Activated naive CD8-positive, alpha-beta T cell treated with anti-CD3 and anti-CD28 coated beads, Interleukin-2, amount 10 ng/mL, durations not matched to agents 7 days and 5 days (primary cell): ENCODE measurements around the gene ROBO1. TPM values are rescaled to one million over a fixed set of nuclear protein-coding genes. Genes with fewer than 3 reads are reported as not detected.
"Not testable (repeated sequence)": the region's sequence is repeated elsewhere in the genome, so short reads cannot be mapped to it uniquely, and the experiment has no call there.

Source experiments
- ATAC-seq: fragments of 150-1000 bp; cut with Tn5 transposase; one replicate; pipeline ENCODE4 v1.10.0; 2021; ENCODE audit warnings: low read depth, moderate library complexity
- POLR2A ChIA-PET: fragments of 350-600 bp; sonication (Branson Sonifier 250); formaldehyde crosslinking; loops from one replicate; lab custom pipeline; 2021; ENCODE audit warnings: antibody characterized with exemption; lab: Charles Lee
- DNase-seq: peaks from one replicate; pipeline ENCODE4 v3.0.0; 2021
- H3K27ac Mint-ChIP-seq: one replicate; pipeline ENCODE4 v1.8.0; 2022; ENCODE audit warnings: mild to moderate bottlenecking, mixed read lengths
- H3K27me3 Mint-ChIP-seq: one replicate; pipeline ENCODE4 v1.8.0; 2022; ENCODE audit warnings: mild to moderate bottlenecking, moderate library complexity, mixed read lengths
- H3K36me3 Mint-ChIP-seq: one replicate; pipeline ENCODE4 v1.8.0; 2021; ENCODE audit warnings: mild to moderate bottlenecking, mixed read lengths
- H3K4me1 Mint-ChIP-seq: one replicate; pipeline ENCODE4 v1.8.0; 2021; ENCODE audit warnings: mixed read lengths
- H3K4me3 Mint-ChIP-seq: one replicate; pipeline ENCODE4 v1.8.0; 2022; ENCODE audit warnings: mild to moderate bottlenecking, moderate library complexity, mixed read lengths
- H3K9me3 Mint-ChIP-seq: one replicate; pipeline ENCODE4 v1.8.0; 2021; ENCODE audit warnings: mixed read lengths
- total RNA-seq, 2 experiments: library from RNA; stranded (reverse); gene quantifications; one replicate each; pipeline ENCODE4 v1.2.3, GENCODE V29; 2021

ROBO1 gene
- total RNA-seq, result 1 to 10 TPM; 5.3 to 5.4 TPM

DNA sequence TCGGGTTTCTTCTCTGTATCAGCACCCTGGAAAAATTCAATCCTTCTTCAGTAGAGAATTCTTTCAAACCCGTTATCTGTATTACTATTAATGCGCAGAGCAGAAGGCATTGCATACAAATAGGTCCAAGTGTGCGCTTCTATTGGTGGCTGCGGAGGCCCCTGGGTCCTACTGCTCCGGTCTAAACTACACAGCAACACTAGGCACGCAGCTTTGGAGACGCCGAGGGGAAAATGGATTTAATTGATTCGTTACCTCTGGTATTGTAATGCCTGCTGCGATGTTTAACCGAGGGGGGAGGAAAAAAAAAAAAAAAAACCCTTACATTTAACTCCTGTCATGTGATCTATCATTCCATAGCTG is at the start of gene ROBO1:
ROBO1 (minus strand) TSS at position 94 of the 363 bp plus-strand sequence.
- POLR2A ChIA-PET, result no interaction called here
- Mint-ChIP-seq H3K9me3 (peaks cover 1% of the 10 kb centered on the region), H3K4me3 (no peak within 1 kb of the TSS), H3K27ac (no peak within 1 kb of the TSS), H3K36me3 (no peaks in the 10 kb centered on the region), H3K4me1 (no peaks in the 10 kb centered on the region), H3K27me3 (peaks cover 9% of the 10 kb centered on the region)
- DNase-seq (no peak), ATAC-seq (no peak)

DNA sequence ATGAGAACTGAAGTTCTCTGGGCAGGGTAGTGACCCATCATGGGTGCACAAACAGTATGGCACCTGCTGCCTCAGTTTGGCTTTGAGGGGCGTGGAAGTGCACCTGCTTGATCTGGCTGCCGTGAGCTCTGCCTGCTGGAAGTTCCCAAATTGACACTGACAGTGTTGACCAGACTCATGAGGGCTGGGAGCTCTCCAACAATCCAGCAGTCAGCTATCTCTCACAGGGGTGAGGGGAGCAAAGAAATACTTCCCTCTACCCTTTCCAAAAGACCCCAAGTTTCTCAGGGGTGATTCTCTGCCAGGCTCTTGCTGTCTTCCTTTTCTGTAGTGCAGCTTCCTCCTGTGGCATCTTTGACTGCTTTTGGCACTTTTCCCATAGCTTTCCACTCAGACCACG is 49.4 kb upstream of the ROBO1 start:
- H3K27me3 Mint-ChIP-seq, result no peaks in the 10 kb centered on the region
- POLR2A ChIA-PET, result no interaction called here
- no peaks in the 10 kb centered on the region for H3K36me3 Mint-ChIP-seq
- no peak for ATAC-seq
- H3K4me3 Mint-ChIP-seq, result no peak overlapping the region
- no peaks in the 10 kb centered on the region for H3K4me1 Mint-ChIP-seq
- no peak overlapping the region for H3K27ac Mint-ChIP-seq
- no peak for DNase-seq
- H3K9me3 Mint-ChIP-seq, result peaks cover 12% of the 10 kb centered on the region

DNA sequence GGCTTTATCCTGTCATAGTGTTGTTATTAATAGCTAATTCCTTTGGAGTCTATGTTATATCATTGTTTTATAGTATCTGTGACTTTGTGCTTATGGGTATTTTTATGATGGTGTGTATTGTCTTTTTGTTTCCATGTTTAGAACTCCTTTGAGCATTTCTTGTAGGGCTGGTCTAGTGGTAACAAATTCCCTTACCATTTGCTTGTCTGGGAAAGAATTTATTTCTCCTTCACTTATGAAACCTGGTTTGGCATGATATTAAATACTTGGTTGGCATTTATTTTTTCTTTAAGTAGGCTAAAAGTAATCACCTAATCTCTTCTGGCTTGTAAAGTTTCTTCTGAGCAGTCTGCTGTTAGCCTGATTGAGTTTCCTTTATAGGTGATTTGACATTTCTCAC is 47.7 kb upstream of the ROBO1 start:
- H3K4me1 Mint-ChIP-seq, result no peaks in the 10 kb centered on the region
- no peak for ATAC-seq
- DNase-seq, result no peak
- H3K4me3 Mint-ChIP-seq, result no peak overlapping the region
- H3K36me3 Mint-ChIP-seq, result no peaks in the 10 kb centered on the region
- no peaks in the 10 kb centered on the region for H3K27me3 Mint-ChIP-seq
- POLR2A ChIA-PET, result no interaction called here
- H3K9me3 Mint-ChIP-seq, result peaks cover 10% of the 10 kb centered on the region
- H3K27ac Mint-ChIP-seq, result no peak overlapping the region

DNA sequence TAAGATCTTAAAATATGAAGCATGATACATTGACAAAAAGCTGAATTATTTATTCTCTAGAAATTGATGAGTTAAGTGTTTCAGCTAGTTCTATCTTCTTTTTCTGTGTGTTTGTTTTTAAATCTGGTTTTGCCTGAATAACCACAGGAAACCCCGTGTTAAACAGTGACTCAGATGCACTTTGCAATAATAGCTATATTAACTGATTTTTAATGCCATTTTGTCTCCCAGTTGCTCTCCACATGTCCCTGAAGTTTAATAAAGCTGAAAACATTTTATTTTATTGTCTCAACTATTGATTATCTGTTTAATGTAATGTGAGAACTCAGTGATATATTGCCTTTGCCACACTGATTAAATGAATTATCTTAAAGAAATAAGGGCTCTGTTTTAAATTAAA is 42.8 kb upstream of the ROBO1 start:
- no peak for DNase-seq
- Mint-ChIP-seq H3K36me3 (no peaks in the 10 kb centered on the region), H3K27ac (no peak overlapping the region), H3K4me1 (no peaks in the 10 kb centered on the region), H3K27me3 (no peaks in the 10 kb centered on the region), H3K9me3 (peaks cover 5% of the 10 kb centered on the region), H3K4me3 (no peak overlapping the region)
- no peak for ATAC-seq
- POLR2A ChIA-PET, result no interaction called here

DNA sequence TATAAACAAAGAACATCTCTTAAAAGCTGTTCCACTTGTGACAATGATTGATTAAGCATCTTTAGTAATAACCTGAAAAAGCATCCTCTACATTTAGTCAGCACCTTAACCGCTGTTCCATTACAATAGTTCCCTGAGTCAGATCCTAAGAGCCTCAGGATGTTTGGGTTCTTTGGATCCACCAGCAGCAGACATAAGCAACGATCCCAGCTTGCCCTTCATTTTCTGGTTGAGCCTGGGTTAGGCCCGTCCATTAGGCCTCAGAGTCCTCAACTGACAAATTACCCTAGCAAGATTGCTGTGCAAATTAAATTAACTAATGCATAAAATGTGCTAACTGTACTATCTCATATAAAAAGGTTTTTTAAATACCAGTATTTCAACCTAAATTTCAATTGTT is 42.3 kb upstream of the ROBO1 start:
- H3K9me3 Mint-ChIP-seq, result peaks cover 3% of the 10 kb centered on the region
- POLR2A ChIA-PET, result no interaction called here
- no peaks in the 10 kb centered on the region for H3K27me3 Mint-ChIP-seq
- no peaks in the 10 kb centered on the region for H3K4me1 Mint-ChIP-seq
- H3K36me3 Mint-ChIP-seq, result no peaks in the 10 kb centered on the region
- no peak overlapping the region for H3K4me3 Mint-ChIP-seq
- DNase-seq, result no peak
- no peak overlapping the region for H3K27ac Mint-ChIP-seq
- ATAC-seq, result no peak

DNA sequence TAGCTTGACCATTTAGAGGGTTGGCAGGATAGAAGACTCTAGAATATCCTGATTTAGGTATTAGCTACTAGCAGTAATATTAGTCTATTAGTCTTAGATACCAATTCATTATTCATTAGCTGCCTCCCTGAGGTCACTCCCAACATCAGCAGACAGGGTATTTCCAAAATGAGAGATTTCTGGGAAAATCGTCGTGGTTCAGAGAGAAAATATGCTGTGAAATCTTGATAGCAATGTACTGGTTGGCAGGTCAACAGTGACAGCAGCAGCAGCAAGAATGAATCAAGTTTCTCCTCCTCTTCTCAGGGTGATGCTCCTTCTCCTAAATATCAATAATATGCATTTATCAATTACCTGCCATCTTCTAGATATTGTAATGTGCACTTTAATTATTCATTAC is 41.3 kb upstream of the ROBO1 start:
- Mint-ChIP-seq H3K36me3 (no peaks in the 10 kb centered on the region), H3K4me1 (no peaks in the 10 kb centered on the region), H3K27me3 (no peaks in the 10 kb centered on the region), H3K9me3 (no peaks in the 10 kb centered on the region), H3K27ac (no peak overlapping the region), H3K4me3 (no peak overlapping the region)
- ATAC-seq, result no peak
- POLR2A ChIA-PET, result no interaction called here
- DNase-seq, result no peak

DNA sequence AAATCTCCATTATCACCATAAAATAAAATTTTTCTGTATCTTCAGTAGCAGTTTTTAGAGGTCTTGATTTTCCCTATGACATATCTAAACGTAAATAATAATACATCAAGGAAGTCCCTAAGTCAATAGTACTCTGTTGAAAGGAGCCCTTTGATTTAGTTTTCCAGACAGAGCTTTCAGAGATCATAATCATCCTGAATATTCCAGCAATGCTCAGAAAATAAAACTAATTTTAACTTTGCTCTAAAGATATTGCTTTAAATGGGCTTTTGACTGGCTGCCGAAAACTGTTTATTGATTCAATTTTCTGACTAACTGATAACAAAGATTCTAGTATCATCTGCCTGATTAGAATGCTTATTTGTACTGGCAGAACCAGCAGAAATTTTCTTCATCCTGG is 40.7 kb upstream of the ROBO1 start:
- DNase-seq (no peak), ATAC-seq (no peak)
- POLR2A ChIA-PET, result no interaction called here
- Mint-ChIP-seq H3K4me3 (no peak overlapping the region), H3K4me1 (no peaks in the 10 kb centered on the region), H3K27ac (no peak overlapping the region), H3K9me3 (no peaks in the 10 kb centered on the region), H3K27me3 (no peaks in the 10 kb centered on the region), H3K36me3 (no peaks in the 10 kb centered on the region)

DNA sequence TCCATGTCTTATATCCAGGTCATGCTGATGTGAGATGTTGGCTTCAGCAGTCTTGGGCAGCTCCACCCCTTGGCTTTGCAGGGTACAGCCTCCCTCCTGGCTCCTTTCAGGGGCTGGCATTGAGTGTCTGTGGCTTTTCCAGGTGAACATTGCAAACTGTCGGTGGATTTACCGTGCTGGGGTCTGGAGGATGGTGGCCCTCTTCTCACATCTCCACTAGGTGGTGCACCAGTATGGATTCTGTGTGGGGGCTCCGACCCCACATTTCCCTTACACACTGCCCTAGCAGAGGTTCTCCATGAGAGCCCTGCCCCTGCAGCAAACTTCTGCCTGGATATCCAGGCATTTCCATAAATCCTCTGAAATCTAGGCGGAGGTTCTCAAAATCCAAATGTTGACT is 22.4 kb upstream of the ROBO1 start:
- H3K4me3 Mint-ChIP-seq, H3K4me1 Mint-ChIP-seq, ATAC-seq, H3K27me3 Mint-ChIP-seq, H3K9me3 Mint-ChIP-seq, DNase-seq, H3K36me3 Mint-ChIP-seq, H3K27ac Mint-ChIP-seq, POLR2A ChIA-PET: not testable (repeated sequence)

DNA sequence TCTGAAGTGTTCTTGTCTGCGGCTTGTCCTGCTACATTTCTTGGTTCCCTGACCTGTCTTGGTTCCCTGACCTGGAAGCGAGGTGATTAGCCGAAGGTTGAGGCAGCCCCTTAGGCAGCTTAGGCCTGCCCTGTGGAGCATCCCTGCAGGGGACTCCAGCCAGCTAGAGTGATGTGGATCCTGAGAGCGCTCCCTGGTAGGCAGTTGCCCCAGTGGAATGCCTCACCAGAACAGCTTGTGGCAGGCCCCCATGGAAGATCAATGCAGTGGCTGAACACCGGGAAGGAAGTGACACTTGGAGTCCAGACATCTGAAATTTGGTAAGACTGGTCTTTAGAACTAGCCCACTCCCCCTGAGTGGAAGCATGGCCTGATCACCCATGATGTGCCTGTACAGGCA is 5.5 kb upstream of the ROBO1 start:
- H3K9me3 Mint-ChIP-seq, result peaks cover 6% of the 10 kb centered on the region
- DNase-seq (no peak), ATAC-seq (no peak)
- POLR2A ChIA-PET, result no interaction called here
- H3K4me1 Mint-ChIP-seq, result no peaks in the 10 kb centered on the region
- H3K27ac Mint-ChIP-seq, result no peak overlapping the region
- no peaks in the 10 kb centered on the region for H3K36me3 Mint-ChIP-seq
- H3K27me3 Mint-ChIP-seq, result peaks cover 1% of the 10 kb centered on the region
- no peak overlapping the region for H3K4me3 Mint-ChIP-seq

DNA sequence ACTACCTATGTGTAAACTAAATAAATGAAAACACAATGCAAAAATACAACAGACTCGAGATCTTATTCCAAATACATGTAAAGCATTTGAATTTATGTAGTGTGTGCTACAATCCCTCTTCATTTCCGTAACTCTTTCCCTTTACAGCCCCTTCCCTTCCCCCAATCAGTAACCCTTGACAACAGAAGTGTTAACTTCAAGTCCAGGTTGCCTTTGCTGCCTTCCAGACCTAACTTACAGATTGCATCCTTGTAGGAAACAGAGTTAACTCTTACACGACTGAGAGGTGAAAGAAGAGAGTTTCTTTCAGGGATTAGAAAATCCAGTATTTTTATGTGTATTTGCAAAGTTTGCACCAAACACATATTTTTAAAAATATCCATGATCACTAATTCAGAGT is 1.4 kb upstream of the ROBO1 start:
- ATAC-seq (no peak), DNase-seq (no peak)
- no peak overlapping the region for H3K4me3 Mint-ChIP-seq
- no peaks in the 10 kb centered on the region for H3K36me3 Mint-ChIP-seq
- peaks cover 4% of the 10 kb centered on the region for H3K9me3 Mint-ChIP-seq
- no peak overlapping the region for H3K27ac Mint-ChIP-seq
- no peaks in the 10 kb centered on the region for H3K4me1 Mint-ChIP-seq
- peaks cover 9% of the 10 kb centered on the region for H3K27me3 Mint-ChIP-seq
- POLR2A ChIA-PET, result no interaction called here

DNA sequence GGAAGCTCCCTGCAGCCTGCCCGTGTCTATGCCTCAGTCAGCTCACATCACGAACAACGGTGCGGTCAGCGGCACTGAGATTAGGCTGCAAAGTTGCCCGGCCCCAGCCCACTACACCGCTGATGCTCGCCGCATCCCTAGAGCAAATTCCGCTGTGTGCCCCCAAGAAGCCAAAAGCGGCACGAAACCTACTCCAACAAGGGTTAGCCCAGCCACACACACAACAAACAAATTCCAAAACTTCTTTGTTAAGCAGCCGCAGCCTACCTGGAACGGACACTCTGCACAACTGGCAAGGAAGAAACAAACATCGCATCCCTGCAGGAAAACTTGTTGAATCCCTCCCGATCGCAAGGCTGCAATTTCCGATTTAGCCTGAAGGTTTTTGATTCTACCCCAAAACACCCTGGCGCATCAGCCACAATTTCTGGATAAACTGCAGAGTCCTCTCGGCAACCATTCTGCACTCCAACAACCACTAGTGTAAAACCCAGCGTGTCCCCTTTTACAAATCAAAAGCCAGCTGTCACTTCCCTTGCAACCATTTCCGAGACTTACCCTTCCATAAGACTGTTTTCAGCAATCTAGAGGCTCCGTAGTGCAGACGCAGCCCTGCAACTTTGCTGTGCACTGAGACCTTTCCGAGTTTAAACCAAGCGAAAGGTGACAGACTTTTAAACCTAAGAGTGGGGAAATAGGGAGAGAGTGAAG is 449 bp downstream of the ROBO1 start:
- Mint-ChIP-seq H3K27ac (no peak overlapping the region), H3K36me3 (no peaks in the 10 kb centered on the region)

DNA sequence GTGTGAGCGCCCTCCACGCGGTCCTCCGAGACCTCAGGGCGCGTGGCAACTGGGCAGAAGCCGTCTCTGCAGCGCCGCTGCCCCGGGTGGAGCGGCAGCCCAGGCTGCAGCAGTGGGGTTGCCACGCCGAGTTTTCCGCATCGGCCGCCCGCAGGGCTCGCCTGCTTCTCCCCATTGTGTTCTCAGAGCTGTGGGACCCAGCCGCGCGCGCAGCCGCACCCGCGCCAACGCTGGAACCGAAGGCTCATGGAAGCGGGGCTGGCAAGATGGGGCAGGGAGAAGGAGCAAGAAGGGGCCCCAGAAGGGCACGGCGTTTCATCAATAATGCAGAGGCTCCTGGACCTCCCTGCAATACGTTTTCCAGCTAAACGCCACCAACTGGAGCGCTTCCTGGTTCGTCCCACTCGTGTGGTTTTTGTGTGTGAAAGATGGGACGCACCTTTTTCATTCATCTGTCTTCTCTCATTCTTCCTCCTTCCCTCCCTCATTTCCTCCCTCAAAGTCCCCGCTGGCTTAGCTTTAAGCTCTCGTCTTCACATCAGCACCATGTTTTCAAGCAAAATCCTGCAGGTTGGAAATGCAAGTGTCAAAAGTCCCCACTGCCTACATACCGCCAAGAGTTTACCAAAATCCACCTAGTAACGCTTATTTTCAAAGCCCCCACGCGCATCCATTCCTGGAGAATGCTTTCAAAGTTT is 1.2 kb downstream of the ROBO1 start:
- H3K9me3 Mint-ChIP-seq, result peaks cover 1% of the 10 kb centered on the region
- H3K4me3 Mint-ChIP-seq, result no peak overlapping the region
- ATAC-seq (no peak), DNase-seq (no peak)
- peaks cover 9% of the 10 kb centered on the region for H3K27me3 Mint-ChIP-seq
- no peak overlapping the region for H3K27ac Mint-ChIP-seq
- no peaks in the 10 kb centered on the region for H3K36me3 Mint-ChIP-seq
- POLR2A ChIA-PET, result no interaction called here
- no peaks in the 10 kb centered on the region for H3K4me1 Mint-ChIP-seq

More for the DNA sequence above, 449 bp downstream of the ROBO1 start:
- POLR2A ChIA-PET, result no interaction called here
- ATAC-seq (no peak), DNase-seq (no peak)
- peaks cover 9% of the 10 kb centered on the region for H3K27me3 Mint-ChIP-seq
- H3K9me3 Mint-ChIP-seq, result peaks cover 1% of the 10 kb centered on the region
- no peaks in the 10 kb centered on the region for H3K4me1 Mint-ChIP-seq
- no peak overlapping the region for H3K4me3 Mint-ChIP-seq

DNA sequence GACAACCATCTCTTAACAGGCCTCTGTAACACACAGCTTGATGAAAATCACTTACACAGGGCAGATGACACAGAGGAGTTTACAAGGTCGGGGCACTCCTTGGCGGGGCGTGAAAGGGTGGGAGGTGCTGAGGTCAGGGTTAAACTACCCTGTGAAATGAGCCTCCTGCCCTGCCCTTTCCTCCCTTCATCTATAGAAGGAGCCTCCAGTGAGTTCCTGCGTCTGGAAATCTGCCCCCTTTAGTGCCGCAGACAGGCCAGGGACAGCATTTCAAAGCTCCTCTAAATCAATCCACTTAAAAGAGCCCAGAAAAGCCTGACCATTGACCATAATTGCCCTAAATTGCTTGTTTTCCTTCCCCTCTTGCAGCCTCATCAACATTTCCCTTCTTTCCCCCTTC is 1.9 kb downstream of the ROBO1 start:
- H3K27me3 Mint-ChIP-seq, result peaks cover 9% of the 10 kb centered on the region
- POLR2A ChIA-PET, result no interaction called here
- no peaks in the 10 kb centered on the region for H3K4me1 Mint-ChIP-seq
- H3K9me3 Mint-ChIP-seq, result peaks cover 1% of the 10 kb centered on the region
- ATAC-seq (no peak), DNase-seq (no peak)
- H3K36me3 Mint-ChIP-seq, result no peaks in the 10 kb centered on the region
- H3K4me3 Mint-ChIP-seq, result no peak overlapping the region
- no peak overlapping the region for H3K27ac Mint-ChIP-seq

DNA sequence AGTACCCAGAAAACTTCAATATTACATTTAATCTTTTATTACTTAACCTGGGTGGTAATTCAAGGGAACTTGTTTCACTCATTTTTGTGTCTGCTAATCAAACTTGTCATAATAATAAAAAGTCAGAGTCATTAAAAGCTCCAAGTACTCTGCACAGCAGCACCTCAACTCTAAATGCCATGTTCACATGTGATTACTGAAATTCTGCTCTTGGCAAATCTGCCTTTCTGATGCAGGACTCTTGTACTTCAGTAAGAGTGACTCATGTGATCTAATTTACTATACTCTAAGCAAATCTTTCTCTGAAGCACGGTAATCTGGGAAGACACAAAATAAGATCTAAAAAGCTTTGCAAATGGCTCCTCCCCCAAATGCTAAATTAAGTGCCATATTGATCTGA is 6.4 kb downstream of the ROBO1 start:
- ATAC-seq, result no peak
- peaks cover 4% of the 10 kb centered on the region for H3K9me3 Mint-ChIP-seq
- POLR2A ChIA-PET, result no interaction called here
- H3K4me1 Mint-ChIP-seq, result no peaks in the 10 kb centered on the region
- peaks cover 7% of the 10 kb centered on the region for H3K27me3 Mint-ChIP-seq
- no peak for DNase-seq
- no peaks in the 10 kb centered on the region for H3K36me3 Mint-ChIP-seq
- H3K4me3 Mint-ChIP-seq, result no peak overlapping the region
- no peak overlapping the region for H3K27ac Mint-ChIP-seq
